K562 (cell line): ENCODE measurements around the gene DHPS. TPM values are rescaled to one million over a fixed set of nuclear protein-coding genes. Genes with fewer than 3 reads are reported as not detected.

Experiments used
- ATF2 ChIP-seq: sonication (generic); formaldehyde crosslinking; IDR thresholded peaks from 2 replicates; pipeline ENCODE4 v1.8.1; 2022; ENCODE audit warnings: missing genetic modification reagents
- CREM ChIP-seq: IDR thresholded peaks from 2 replicates; pipeline ENCODE4 v1.6.1; 2014; ENCODE audit warnings: antibody characterized with exemption, low read depth
- ETS2 ChIP-seq: IDR thresholded peaks from 2 replicates; pipeline ENCODE4 v1.6.1; 2016; ENCODE audit warnings: borderline replicate concordance, missing genetic modification characterization, mild to moderate bottlenecking, moderate library complexity, missing compliant biosample characterization; ENCODE audit not compliant: poor library complexity, severe bottlenecking
- GABPB1 ChIP-seq: sonication (generic); formaldehyde crosslinking; IDR thresholded peaks from 2 replicates; pipeline ENCODE4 v1.8.0; 2022; ENCODE audit warnings: mild to moderate bottlenecking, missing genetic modification reagents
- GTF2B ChIP-seq: IDR thresholded peaks from 2 replicates; pipeline ENCODE4 v1.6.1; 2011; ENCODE audit not compliant: insufficient read length; ENCODE audit errors: extremely low read depth
- HBP1 ChIP-seq: fragments of 450-650 bp; formaldehyde crosslinking; IDR thresholded peaks from 2 replicates; pipeline ENCODE4 v1.4.0; 2022; ENCODE audit warnings: missing genetic modification characterization
- HNRNPH1 ChIP-seq: fragments of 200-400 bp; formaldehyde crosslinking; optimal IDR thresholded peaks from 2 replicates; pipeline ENCODE3; 2017; ENCODE audit warnings: low read depth, mild to moderate bottlenecking, low read length, moderate library complexity
- HOXB6 ChIP-seq: fragments of 250-450 bp; sonication (Bioruptor Pico); IDR thresholded peaks from 2 replicates; pipeline ENCODE4 v1.5.1; 2022; ENCODE audit warnings: mild to moderate bottlenecking, borderline replicate concordance
- LARP7 ChIP-seq: fragments of 450-650 bp; IDR thresholded peaks from 2 replicates; pipeline ENCODE4 v1.6.1; 2016
- PHTF2 ChIP-seq: fragments of 250-450 bp; sonication (Bioruptor Pico); IDR thresholded peaks from 2 replicates; pipeline ENCODE4 v1.5.0; 2021; ENCODE audit warnings: mild to moderate bottlenecking
- SMAD3 ChIP-seq: fragments of 450-650 bp; formaldehyde crosslinking; conservative IDR thresholded peaks from 2 replicates; pipeline ENCODE4 v1.4.0; 2020; ENCODE audit warnings: mild to moderate bottlenecking
- SRSF3 ChIP-seq: fragments of 200-400 bp; formaldehyde crosslinking; IDR thresholded peaks from 2 replicates; pipeline ENCODE4 v1.6.1; 2016; ENCODE audit warnings: mild to moderate bottlenecking, low read length, moderate library complexity; ENCODE audit not compliant: insufficient read depth
- TGIF2 ChIP-seq: sonication (generic); formaldehyde crosslinking; IDR thresholded peaks from 2 replicates; pipeline ENCODE4 v1.8.1; 2022; ENCODE audit warnings: mild to moderate bottlenecking, missing genetic modification reagents, moderate library complexity
- ZFP1 ChIP-seq: fragments of 450-650 bp; formaldehyde crosslinking; IDR thresholded peaks from 2 replicates; pipeline ENCODE4 v1.4.0; 2020; ENCODE audit warnings: mild to moderate bottlenecking, mixed read lengths
- polyA plus RNA-seq, 8 experiments: library from polyadenylated mRNA; depleted of rRNA in 4 of 8; stranded (reverse) in 5 of 8; unstranded in 3 of 8; fragments of >200 nt; fragmentation: Nextera tagmentation in 2 of 8; fragmentation: Illumina TruSeq in 1 of 8; extraction: Ambion mirVana in 2 of 8; extraction: Trizol in 1 of 8; gene quantifications; 2 replicates each; pipeline versions ENCODE4 v1.2.1 to v1.2.3, GENCODE V29; 2011 to 2014; ENCODE audit warnings: inconsistent platforms in 1 of 8, missing spikeins in 1 of 8
- total RNA-seq, 7 experiments: library from RNA; depleted of rRNA in 6 of 7; stranded (reverse); fragments of >200 nt in 6 of 7; fragmentation: Illumina TruSeq in 2 of 7; extraction: Trizol in 2 of 7; gene quantifications; 2 replicates each; pipeline versions ENCODE4 v1.2.1 to v1.2.3, GENCODE V29; 2011 to 2021; ENCODE audit warnings: low replicate concordance in 1 of 7
- TF ChIP-seq, protein P1 (sequence below): sonication (generic); formaldehyde crosslinking; IDR thresholded peaks from 2 replicates; pipeline ENCODE4 v1.8.1; 2022; ENCODE audit warnings: missing genetic modification reagents
- TF ChIP-seq, protein P2 (sequence below): fragments of 250-450 bp; sonication (Bioruptor Pico); IDR thresholded peaks from 2 replicates; pipeline ENCODE4 v1.8.0; 2021; ENCODE audit warnings: mild to moderate bottlenecking, moderate library complexity
- TF ChIP-seq, protein P3 (sequence below): fragments of 450-650 bp; IDR thresholded peaks from 2 replicates; pipeline ENCODE4 v1.6.1; 2016; ENCODE audit warnings: mild to moderate bottlenecking

The DHPS gene
- total and polyA plus RNA-seq, 9 of the 15 experiments (the other 6 are each of a cell fraction or from before 2014, with no cell fraction given) = 47.1 to 110 (median 79.9) TPM

- TF ChIP-seq, protein P1, sequence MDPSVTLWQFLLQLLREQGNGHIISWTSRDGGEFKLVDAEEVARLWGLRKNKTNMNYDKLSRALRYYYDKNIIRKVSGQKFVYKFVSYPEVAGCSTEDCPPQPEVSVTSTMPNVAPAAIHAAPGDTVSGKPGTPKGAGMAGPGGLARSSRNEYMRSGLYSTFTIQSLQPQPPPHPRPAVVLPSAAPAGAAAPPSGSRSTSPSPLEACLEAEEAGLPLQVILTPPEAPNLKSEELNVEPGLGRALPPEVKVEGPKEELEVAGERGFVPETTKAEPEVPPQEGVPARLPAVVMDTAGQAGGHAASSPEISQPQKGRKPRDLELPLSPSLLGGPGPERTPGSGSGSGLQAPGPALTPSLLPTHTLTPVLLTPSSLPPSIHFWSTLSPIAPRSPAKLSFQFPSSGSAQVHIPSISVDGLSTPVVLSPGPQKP (CRISPR knock-in tag) = no peak
- TF ChIP-seq, protein P2, sequence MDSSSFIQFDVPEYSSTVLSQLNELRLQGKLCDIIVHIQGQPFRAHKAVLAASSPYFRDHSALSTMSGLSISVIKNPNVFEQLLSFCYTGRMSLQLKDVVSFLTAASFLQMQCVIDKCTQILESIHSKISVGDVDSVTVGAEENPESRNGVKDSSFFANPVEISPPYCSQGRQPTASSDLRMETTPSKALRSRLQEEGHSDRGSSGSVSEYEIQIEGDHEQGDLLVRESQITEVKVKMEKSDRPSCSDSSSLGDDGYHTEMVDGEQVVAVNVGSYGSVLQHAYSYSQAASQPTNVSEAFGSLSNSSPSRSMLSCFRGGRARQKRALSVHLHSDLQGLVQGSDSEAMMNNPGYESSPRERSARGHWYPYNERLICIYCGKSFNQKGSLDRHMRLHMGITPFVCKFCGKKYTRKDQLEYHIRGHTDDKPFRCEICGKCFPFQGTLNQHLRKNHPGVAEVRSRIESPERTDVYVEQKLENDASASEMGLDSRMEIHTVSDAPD (CRISPR knock-in tag) = no peak
- no peak for TF ChIP-seq HOXB6 (CRISPR knock-in tag)
- TF ChIP-seq LARP7 = no peak
- no peak for TF ChIP-seq SRSF3
- peak; percentile 60; the same call in 1 of the 2 replicates for TF ChIP-seq ZFP1
- peak; percentile 79; the same call in 1 of the 2 replicates for TF ChIP-seq GABPB1 (CRISPR knock-in tag)
- 0 out of 2 replicates have a peak, but pooled peaks have one; percentile 47 for TF ChIP-seq SMAD3 (CRISPR knock-in tag)
- TF ChIP-seq ATF2 (CRISPR knock-in tag) = no peak
- peak; percentile 86 for TF ChIP-seq CREM
- no peak for TF ChIP-seq ETS2
- TF ChIP-seq TGIF2 = no peak
- TF ChIP-seq, protein P3, sequence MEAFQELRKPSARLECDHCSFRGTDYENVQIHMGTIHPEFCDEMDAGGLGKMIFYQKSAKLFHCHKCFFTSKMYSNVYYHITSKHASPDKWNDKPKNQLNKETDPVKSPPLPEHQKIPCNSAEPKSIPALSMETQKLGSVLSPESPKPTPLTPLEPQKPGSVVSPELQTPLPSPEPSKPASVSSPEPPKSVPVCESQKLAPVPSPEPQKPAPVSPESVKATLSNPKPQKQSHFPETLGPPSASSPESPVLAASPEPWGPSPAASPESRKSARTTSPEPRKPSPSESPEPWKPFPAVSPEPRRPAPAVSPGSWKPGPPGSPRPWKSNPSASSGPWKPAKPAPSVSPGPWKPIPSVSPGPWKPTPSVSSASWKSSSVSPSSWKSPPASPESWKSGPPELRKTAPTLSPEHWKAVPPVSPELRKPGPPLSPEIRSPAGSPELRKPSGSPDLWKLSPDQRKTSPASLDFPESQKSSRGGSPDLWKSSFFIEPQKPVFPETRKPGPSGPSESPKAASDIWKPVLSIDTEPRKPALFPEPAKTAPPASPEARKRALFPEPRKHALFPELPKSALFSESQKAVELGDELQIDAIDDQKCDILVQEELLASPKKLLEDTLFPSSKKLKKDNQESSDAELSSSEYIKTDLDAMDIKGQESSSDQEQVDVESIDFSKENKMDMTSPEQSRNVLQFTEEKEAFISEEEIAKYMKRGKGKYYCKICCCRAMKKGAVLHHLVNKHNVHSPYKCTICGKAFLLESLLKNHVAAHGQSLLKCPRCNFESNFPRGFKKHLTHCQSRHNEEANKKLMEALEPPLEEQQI = no peak
- TF ChIP-seq GTF2B = no peak
- TF ChIP-seq PHTF2 (CRISPR knock-in tag) = no peak
- TF ChIP-seq HBP1 (CRISPR knock-in tag) = peak; percentile 77
- TF ChIP-seq HNRNPH1 = no peak
These were observed 41.1 kb upstream of the DHPS start (continued) for GRCh38 chr19:12722566-12723380.
